GM18909 (cell line): ENCODE measurements around the gene SMYD4.
"Not testable (repeated sequence)": the region's sequence is repeated elsewhere in the genome, so short reads cannot be mapped to it uniquely, and the experiment has no call there.

Source experiments
- ATAC-seq: cut with Tn5 transposase; IDR thresholded peaks from one replicate; pipeline ENCODE4 v1.9.1; 2021; ENCODE audit warnings: mild to moderate bottlenecking; ENCODE audit not compliant: unreplicated experiment, poor library complexity

The SMYD4 gene

DNA sequence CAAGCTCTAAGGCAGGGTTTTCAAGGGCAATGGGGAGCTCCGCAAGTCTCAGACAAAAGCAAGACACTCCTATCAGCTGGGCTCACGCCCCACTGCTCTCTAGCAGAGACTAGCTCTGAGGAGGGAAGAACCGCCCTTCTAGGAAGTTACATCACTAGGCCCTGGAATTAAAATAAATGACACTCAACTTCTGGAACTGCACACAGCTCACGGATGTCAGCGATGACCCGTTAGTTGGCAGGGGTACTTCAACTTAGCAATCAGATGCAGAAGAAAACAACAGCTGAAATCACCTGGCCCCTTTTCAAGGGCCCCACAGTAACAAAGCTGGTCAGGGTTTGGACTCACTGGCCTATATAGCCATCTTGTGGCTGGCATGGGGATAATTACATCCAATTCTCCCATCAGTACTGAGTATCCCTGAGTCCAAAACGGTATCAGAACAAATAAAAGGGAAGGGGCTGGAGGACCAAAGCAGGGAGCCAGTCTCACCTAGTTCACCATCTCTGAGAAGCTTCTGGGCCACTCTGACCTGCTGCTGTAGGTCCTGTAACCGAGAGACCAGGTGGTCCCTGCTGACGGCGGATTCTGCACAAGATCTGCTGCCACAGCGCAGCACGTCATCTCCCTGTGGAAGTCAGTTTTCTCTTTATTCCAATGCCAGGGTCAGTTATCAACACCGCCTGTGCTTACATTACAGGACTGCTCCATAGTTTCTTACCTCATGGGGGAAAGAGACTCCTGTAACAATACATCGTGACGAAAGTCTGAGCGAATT, 45.7 kb downstream of the SMYD4 start:
- no peak for ATAC-seq

DNA sequence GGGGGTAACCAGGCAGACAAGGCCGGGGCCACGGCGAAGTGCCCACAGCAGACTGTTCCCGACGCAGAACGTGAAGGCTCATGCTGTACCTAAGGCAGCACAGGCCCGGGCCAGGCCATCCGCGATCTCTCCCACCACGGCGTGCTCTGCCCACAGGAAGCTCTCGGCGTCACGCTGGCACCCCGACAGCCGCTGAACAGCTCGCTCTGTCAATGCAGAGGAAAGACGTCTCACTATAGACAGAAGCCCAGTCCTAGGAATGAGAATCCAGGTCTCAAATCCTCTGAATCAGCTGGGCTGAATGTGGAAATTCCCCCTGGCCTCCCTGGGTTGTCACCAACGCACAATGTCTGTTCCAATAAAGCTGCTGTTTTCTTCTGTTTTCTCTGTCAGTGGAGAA, 46.4 kb downstream of the SMYD4 start:
- no peak for ATAC-seq

DNA sequence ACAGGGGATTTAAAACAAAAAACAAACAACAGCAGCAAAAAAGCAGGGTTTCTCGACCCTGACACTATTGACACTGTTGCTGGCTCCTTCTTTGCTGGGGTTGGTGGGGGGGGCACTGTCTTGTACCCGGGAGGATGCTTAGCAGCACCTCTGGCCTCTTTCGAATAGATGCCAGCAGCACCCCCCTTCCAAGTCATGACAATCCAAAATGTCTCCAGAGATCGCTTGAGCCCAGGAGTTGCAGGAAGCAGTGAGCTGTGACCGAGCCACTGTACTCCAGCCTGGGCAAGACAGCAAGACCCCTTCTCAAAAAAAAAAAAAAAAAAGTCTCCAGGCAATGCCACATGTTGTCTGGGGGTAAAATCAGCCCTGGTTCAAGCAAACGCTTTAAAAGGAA, 47.5 kb downstream of the SMYD4 start:
- no peak for ATAC-seq

DNA sequence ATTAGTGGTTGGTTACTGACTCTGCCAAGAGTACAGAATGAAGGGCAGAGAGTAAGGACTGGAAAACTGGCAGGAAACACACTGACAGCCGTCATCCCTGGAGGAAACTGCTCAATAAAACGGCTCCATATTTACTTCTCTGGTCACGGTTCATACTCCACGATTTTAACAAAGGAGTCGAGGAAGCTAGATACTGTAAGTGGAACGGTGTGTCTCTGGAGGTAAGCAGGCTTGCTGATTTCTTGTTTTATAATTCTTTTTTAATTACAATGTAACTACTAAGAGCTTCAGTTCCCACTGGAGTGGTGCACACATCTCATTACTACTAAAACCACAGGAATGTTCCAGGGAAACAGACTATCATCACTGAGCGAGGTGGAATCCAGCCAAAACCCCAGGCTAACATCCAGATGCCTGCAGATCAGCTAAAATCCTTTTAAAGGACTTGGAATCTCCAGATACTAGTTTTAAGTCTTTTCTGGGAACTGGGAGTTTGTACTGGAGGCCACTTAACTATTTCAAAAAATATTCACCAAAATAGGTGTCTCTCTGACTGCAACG, 50.1 kb downstream of the SMYD4 start:
- no peak for ATAC-seq

DNA sequence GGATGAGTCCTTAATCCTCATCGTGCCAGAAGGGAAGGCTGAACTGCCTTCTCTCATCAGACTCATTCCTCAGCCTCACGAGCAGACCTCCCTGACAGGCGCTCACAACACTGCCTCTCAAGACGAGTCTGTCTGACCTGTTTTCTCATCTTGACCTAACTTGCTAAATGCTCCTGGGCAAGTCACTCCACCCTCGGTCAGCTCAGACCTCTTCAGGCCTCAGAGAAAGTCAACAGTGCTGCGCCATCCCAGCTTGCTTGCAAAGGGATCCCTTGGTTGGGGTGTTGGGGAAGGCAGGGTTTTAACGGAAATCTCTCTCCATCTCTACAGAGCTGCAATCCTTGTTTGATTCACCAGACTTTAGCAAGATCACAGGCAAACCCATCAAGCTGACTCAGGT, 52.8 kb downstream of the SMYD4 start:
- no peak for ATAC-seq

DNA sequence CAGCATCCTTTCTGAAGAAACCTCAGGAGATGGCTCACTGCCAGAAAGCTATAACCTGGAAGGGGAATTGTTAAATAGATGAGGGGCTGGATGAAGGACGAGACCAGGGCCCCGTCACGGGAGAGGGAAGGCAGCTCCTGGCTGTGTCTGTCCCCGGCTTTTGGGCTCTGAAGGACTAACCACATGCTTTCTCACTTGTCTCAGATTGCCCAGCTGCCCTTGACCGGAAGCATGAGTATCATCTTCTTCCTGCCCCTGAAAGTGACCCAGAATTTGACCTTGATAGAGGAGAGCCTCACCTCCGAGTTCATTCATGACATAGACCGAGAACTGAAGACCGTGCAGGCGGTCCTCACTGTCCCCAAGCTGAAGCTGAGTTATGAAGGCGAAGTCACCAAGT, 53.4 kb downstream of the SMYD4 start:
- ATAC-seq: no peak

DNA sequence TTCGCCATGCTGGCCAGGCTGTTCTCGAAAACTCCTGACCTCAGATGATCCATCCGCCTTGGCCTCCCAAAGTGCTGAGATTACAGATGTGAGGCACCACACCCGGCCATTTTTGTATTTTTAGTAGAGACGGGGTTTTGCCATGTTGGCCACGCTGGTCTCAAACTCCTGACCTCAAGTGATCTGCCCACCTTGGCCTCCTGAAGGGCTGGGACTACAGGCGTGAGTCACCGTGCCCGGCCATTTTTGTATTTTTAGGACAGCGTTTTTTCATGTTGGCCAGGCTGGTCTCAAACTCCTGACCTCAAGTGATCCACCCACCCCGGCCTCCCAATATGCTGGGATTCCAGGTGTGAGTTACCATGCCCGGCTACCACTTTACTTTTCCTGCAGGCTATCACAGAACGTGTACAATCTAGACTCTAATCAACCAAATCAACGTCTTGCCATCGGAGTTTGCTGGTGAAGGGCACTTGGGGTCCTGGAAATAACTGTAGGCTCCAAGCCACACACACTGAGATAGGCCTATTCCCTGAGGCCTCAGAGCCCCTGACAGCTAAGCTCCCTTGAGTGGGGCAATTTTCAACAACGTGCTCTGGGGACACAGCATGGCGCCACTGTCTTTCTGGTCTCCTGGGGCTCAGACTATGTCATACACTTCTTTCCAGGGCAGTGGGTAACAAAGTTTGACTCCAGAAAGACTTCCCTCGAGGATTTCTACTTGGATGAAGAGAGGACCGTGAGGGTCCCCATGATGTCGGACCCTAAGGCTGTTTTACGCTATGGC, 55.1 kb downstream of the SMYD4 start:
- ATAC-seq: no peak

DNA sequence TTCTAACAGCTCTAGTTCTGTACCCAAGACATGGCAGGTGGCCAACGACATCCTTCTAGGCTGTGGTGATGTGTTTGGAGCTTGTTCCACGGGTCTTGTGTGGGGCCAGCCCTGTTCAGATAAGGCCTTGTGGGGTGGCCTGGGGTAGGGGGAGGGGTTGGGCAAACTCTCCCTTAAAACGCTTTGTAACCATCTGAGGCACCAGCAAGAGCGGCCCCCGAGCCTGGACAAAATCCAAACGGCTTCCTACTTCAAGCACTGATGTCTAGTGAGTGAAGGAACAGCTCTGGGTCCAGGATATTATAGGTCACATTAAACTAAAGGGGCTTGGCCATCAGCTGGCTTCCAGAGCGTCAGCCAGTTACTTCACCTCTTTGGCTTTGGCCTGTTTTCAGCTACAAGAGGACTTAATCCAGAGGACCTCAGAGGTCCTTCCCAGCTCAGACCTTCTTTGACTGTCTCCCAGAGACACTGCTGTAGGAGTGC, 56.0 kb downstream of the SMYD4 start:
- ATAC-seq: no peak

DNA sequence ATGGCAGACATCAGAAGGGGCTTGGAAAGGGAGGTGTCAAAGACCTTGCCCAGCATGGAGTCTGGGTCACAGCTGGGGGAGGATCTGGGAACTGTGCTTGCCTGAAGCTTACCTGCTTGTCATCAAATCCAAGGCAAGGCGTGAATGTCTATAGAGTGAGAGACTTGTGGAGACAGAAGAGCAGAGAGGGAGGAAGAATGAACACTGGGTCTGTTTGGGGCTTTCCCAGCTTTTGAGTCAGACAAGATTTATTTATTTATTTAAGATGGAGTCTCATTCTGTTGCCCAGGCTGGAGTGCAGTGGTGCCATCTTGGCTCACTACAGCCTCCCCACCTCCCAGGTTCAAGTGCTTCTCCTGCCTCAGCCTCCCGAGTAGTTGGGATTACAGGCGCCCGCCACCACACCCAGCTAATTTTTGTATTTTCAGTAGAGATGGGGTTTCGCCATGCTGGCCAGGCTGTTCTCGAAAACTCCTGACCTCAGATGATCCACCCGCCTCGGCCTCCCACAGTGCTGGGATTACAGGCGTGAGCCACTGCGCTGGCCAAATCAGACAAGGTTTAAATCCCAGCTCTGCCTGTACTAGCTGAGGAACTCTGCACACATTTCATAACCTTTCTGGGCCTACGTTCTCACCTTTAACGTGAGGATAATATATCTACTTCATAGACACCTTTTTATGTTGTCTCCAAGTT, 56.6 kb downstream of the SMYD4 start:
- ATAC-seq: not testable (repeated sequence)

DNA sequence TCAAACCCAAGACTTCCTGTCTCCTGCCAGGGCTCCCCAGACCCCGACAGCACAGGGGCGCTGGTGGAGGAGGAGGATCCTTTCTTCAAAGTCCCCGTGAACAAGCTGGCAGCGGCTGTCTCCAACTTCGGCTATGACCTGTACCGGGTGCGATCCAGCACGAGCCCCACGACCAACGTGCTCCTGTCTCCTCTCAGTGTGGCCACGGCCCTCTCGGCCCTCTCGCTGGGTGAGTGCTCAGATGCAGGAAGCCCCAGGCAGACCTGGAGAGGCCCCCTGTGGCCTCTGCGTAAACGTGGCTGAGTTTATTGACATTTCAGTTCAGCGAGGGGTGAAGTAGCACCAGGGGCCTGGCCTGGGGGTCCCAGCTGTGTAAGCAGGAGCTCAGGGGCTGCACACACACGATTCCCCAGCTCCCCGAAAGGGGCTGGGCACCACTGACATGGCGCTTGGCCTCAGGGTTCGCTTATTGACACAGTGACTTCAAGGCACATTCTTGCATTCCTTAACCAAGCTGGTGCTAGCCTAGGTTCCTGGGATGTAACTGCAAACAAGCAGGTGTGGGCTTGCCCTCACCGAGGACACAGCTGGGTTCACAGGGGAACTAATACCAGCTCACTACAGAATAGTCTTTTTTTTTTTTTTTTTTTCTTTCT, 59.8 kb downstream of the SMYD4 start:
- no peak for ATAC-seq

DNA sequence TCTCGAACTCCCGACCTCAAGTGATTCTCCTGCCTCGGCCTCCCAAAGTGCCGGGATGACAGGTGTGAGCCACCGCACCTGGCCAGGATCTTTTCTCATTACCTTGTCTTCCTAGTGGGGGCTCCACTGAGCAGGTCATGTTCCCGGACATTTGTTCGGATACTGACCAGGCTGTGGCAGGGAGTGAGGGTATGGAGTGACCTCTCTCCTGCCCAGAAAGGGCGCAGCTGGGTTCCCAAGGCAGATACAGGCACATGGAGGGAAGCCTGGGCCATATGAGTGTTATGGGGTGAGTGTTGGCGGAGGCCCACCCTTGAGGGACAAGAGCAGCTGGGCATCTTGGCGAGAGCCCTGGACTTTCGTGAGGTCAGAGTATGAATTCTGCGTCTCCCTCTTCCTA, 62.3 kb downstream of the SMYD4 start:
- ATAC-seq: no peak

DNA sequence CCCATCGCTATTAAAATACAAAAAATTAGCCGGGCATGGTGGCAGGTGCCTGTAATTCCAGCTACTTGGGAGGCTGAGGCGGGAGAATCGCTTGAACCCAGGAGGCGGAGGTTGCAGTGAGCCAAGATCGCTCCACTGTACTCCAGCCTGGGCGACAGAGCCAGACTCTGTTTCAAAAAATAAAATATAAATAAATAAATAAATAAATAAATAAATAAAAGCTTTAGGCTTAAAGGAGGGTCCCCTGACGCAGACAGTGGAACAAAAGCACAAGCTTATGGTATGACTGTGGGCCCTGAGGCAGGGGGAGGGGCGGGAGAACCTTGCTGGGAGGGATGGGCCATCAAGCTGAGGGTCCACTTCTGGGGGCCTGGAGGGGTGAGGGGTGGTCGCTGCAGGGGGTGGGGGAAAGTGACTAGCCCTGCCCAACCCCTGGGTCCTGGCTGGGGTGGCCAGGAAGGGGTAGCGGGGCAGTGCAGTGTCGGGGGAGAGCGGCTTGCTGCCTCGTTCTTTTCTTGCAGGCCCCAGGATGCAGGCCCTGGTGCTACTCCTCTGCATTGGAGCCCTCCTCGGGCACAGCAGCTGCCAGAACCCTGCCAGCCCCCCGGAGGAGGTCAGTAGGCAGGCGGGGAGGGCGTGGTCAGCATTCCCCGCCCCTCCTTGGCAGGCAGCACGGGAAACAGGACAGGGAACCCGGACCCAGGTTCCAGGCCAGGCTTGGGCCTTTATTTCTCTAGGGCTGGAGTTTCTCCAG, 63.1 kb downstream of the SMYD4 start:
- ATAC-seq: no peak

DNA sequence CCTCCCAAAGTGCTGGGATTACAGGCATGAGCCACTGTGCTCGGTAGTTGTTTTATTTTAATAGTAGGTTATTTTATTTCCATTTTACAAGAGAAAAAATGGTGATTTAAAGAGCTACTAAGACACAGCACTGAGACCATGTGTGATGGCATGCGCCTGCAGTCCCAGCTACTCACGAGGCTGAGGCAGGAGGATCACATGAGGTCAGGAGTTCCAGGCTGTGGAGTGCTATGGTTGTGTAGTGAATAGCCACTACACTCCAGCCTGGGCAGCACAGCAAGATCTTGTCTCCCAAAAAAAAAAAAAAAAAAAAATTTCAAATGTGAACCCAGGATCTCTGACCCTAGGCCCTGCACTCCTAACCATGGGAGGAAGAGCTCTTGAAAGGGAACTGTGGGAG, 64.1 kb downstream of the SMYD4 start:
- ATAC-seq: no peak

DNA sequence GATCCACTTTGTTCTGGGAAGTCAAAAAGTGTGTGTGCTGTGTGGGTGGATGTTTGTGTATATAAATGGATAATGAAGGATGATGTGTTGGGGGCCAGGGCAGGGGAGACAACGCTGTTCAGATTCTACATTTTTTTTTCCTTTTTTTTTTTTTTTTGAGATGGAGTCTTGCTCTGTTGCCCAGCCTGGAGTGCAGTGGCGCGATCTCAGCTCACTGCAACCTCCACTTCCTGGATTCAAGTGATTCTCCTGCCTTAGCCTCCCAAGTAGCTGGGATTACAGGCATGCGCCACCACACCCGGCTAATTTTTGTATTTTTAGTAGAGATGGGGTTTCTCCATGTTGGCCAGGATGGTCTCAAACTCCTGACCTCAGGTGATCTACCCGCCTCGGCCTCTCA, 65.0 kb downstream of the SMYD4 start:
- ATAC-seq: not testable (repeated sequence)

DNA sequence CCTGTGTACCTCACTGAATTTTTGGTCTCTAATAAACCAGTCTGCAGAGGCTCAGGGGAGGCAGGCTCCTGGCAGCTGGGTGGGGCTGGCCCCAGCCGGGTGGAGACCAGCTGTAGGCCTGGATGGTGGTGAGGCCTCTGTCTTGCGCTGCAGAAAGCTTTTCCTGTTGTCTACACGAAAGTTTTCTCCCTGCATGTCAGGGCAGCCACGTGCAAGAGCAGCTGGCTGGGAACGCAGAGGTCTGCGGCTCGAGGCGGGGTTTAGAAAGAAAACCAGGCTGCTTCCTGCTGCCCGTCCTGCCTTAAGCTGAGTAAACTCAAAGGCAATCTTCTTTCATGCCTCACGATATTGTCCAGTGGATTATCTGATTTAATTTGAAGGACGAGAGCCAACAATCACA, 65.4 kb downstream of the SMYD4 start:
- no peak for ATAC-seq

DNA sequence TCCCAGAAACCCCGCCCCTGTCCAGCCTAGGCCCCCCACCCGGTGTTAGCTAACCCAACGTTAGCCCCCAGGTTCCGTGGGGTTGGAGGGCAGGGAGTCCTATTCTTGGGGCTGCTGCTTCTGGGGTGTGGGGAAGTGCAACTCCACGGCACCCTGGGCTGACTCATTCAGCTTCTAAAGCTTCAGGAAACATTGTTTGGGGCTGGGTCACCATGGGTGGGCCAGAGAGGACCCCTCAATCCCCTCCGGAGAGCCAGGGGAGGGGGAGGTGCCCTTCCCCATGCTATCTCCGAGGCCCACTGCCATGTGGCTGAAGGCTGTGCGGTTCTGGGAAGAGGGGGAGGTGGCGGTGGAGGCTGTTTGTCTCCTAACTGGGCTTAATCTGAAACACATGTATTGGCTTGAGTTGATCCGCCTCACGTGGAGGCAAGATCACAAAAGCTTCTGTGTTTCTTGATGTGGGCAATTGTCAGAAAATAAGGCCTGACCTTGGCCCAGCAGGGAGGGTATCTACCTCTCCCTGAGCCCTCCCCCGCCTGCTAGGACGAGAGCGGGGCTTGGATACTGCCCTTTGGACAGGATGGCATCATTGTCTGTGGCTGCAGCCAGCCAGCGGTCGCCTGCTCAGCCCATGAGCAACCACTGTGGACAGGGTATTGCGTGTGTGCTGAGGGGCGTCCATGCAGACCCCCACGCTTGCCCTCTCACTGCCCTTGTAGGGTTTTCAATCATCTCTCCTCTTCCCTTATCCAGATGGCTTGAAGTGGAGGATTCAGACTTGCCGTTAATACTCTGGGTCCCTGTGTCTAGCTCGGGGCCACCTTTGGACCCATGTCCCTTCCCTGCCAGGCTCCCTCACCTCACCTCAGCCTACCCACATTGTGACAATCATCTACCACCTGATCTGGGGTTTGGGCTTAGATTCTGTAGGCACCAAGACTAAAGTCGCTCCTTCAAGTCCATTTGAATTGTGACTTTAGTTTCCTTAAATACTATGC, 66.5 kb downstream of the SMYD4 start:
- no peak for ATAC-seq

DNA sequence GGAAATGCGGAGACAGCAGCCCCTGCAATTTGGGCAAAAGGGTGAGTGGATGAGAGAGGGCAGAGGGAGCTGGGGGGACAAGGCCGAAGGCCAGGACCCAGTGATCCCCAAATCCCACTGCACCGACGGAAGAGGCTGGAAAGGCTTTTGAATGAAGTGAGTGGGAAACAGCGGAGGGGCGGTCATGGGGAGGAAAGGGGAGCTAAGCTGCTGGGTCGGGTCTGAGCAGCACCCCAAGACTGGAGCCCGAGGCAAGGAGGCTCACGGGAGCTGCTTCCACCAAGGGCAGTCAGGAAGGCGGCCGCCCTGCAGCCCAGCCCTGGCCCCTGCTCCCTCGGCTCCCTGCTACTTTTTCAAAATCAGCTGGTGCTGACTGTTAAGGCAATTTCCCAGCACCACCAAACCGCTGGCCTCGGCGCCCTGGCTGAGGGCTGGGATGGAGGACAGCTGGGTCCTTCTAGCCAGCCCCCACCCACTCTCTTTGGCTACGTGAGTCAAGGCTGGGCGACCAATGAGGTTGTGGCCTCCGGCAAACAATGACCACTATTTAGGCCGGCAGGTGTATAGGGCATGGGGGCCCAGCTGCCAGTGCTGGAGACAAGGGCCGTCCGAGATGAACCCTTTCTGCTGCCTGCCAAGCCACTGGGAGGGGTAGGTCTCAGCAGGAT, 67.3 kb downstream of the SMYD4 start:
- no peak for ATAC-seq

DNA sequence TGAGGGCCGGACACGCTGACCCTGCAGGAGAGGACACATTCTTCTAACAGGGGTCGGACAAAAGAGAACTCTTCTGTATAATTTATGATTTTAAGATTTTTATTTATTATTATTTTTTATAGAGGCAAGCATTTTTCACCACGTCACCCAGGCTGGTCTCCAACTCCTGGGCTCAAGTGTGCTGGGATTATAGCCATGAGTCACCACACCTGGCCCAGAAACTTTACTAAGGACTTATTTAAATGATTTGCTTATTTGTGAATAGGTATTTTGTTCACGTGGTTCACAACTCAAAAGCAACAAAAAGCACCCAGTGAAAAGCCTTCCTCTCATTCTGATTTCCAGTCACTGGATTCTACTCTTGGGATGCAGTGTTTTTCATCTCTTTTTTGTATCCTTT, 70.2 kb downstream of the SMYD4 start:
- ATAC-seq: no peak
